Right ventricle myocardium inferior (tissue), 1 donor: ENCODE measurements around the gene GRIN1. TPM values are rescaled to one million over a fixed set of nuclear protein-coding genes. Genes with fewer than 3 reads are reported as not detected.
"Not testable (repeated sequence)": the region's sequence is repeated elsewhere in the genome, so short reads cannot be mapped to it uniquely, and the experiment has no call there.

Source experiments
- ATAC-seq: fragments of 200-7000 bp; cut with Tn5 transposase; one replicate; pipeline ENCODE4 v1.9.1; 2020; ENCODE audit warnings: mild to moderate bottlenecking, moderate library complexity
- DNase-seq: peaks from one replicate; pipeline ENCODE4 v3.0.0; 2021; ENCODE audit errors: missing footprints
- intact Hi-C: fragments of 100-400 bp; cut with DNase I; formaldehyde crosslinking; loops from one replicate; pipeline ENCODE4 v1.11.0; 2022
- total RNA-seq: library from RNA; stranded (reverse); fragmentation: NEBNext Ultra II Directional; extraction: Animal tissue kit (Norgen Biotek cat#: 25700); gene quantifications from one replicate; pipeline ENCODE4 v1.2.1, GENCODE V29; 2021
- donor health status: DM: no; HTN: yes; CAD: no; lungs with severe emphysema.

The GRIN1 gene
- total RNA-seq, 1 donor from 2014 or later = not detected

GRCh38 chr9:137110147-137110910, 28.6 kb upstream of the GRIN1 start:
- ATAC-seq (no peak), DNase-seq (no peak)
- intact Hi-C loops = no loop called here

- DNase-seq = no peak
- ATAC-seq = no peak
- intact Hi-C loops = no loop called here
Observed at GRCh38 chr9:137110911-137111787, 27.8 kb upstream of the GRIN1 start.

GRCh38 chr9:137111788-137112563, 27.0 kb upstream of the GRIN1 start:
- no peak for ATAC-seq
- peak; percentile 60 for DNase-seq
- intact Hi-C loops = no loop called here

- DNase-seq (peak; percentile 53), ATAC-seq (no peak)
- intact Hi-C loops = no loop called here
Observed at GRCh38 chr9:137112564-137113384, 26.2 kb upstream of the GRIN1 start.

- intact Hi-C loops = loop anchor here (2.0 kb wide), 1 partner anchor 75 kb away; the partner anchor contains the start of genes ANAPC2 and SSNA1
- DNase-seq (peak; percentile 69), ATAC-seq (no peak)
Observed at GRCh38 chr9:137113385-137114159, 25.4 kb upstream of the GRIN1 start.

- ATAC-seq = no peak
- intact Hi-C loops = loop anchor here (2.0 kb wide), 1 partner anchor 75 kb away; the partner anchor contains the start of genes ANAPC2 and SSNA1
- peak; percentile 63 for DNase-seq
Observed at GRCh38 chr9:137114220-137114612, 24.7 kb upstream of the GRIN1 start.

- DNase-seq = peak; percentile 92
- ATAC-seq = peak; percentile 86
- intact Hi-C loops = loop anchor here (2.0 kb wide), 1 partner anchor 74 kb away; the partner anchor contains the start of genes ANAPC2 and SSNA1
Observed at GRCh38 chr9:137114613-137115393, 24.2 kb upstream of the GRIN1 start, which contains the start of gene DPP7. TSS of gene DPP7 (minus strand) at chr9:137114733. CDS start at chr9:137114713, 20 bp downstream.

- DNase-seq = peak; percentile 65
- intact Hi-C loops = loop anchor here (2.0 kb wide), 2 partner anchors 73 to 111 kb away; partner anchors contain the start of genes ANAPC2, RNF224 and SSNA1
- ATAC-seq = peak; percentile 4
Observed at GRCh38 chr9:137115394-137116026, 23.4 kb upstream of the GRIN1 start.

- DNase-seq (peak; percentile 55), ATAC-seq (peak; percentile 47)
- intact Hi-C loops = loop anchor here (2.0 kb wide), 1 partner anchor 111 kb away; the partner anchor contains the start of gene RNF224
Observed at GRCh38 chr9:137116027-137116507, 22.9 kb upstream of the GRIN1 start.

- ATAC-seq = peak; percentile 13
- no peak for DNase-seq
- intact Hi-C loops = loop anchor here (2.0 kb wide), 1 partner anchor 110 kb away; the partner anchor contains the start of gene RNF224
Observed at GRCh38 chr9:137116728-137117127, 22.2 kb upstream of the GRIN1 start.

- ATAC-seq = peak; percentile 19
- intact Hi-C loops = loop anchor here (2.0 kb wide), 1 partner anchor 110 kb away; the partner anchor contains the start of gene RNF224
- no peak for DNase-seq
Observed at GRCh38 chr9:137117269-137117731, 21.7 kb upstream of the GRIN1 start.

- ATAC-seq, intact Hi-C loops: not testable (repeated sequence)
Observed at GRCh38 chr9:137118092-137118603, 20.8 kb upstream of the GRIN1 start.

GRCh38 chr9:137121927-137122795, 16.8 kb upstream of the GRIN1 start:
- peak; percentile 52 for DNase-seq
- intact Hi-C loops, ATAC-seq: not testable (repeated sequence)

More at GRCh38 chr9:137118092-137118603, 20.8 kb upstream of the GRIN1 start:
- not testable (repeated sequence) for DNase-seq
